ENCODE data around the gene NSMF.

Gene NSMF

GRCh38 chr9:137485343-137486140, 26.4 kb upstream of the NSMF start:
- no peak overlapping the region for H3K4me3 ChIP-seq (ENCODE audit: control insufficient read depth in 1 of 7, extremely low read depth in 1 of 7, insufficient read depth in 4 of 7, low read depth in 2 of 7, low read length in 6 of 7)
- no peak for DNase-seq
- 94% methylated on average over 23 of the region's 26 CpGs for WGBS (ENCODE audit: insufficient coverage)
- no peaks in the 10 kb centered on the region for H3K9me3 ChIP-seq (ENCODE audit: control extremely low read depth in 1 of 5, control insufficient read depth in 4 of 5, insufficient read depth in 2 of 5, low read depth in 1 of 5, low read length in 4 of 5)
- no peaks in the 10 kb centered on the region for H3K36me3 ChIP-seq (ENCODE audit: control insufficient read depth in 4 of 4, insufficient read depth in 4 of 4, low read length in 3 of 4)
- H3K27ac ChIP-seq (ENCODE audit: insufficient read depth in 1 of 2, low read depth in 1 of 2, low read length in 2 of 2, poor library complexity in 1 of 2, severe bottlenecking in 2 of 2): no peak overlapping the region
- peaks cover 0 to 21% (median 12%) of the 10 kb centered on the region in 4 experiments for H3K4me1 ChIP-seq (ENCODE audit: control extremely low read depth in 1 of 4, control insufficient read depth in 4 of 4, insufficient read depth in 4 of 4, low read length in 3 of 4)
- ChIA-PET CTCF (no interaction called here), POLR2A (no interaction called here)
- no peaks in the 10 kb centered on the region for H3K27me3 ChIP-seq (replicated peaks in 2 of 5; ENCODE audit: control insufficient read depth in 4 of 5, insufficient read depth in 5 of 5, low read length in 4 of 5)

- ChIA-PET CTCF (no interaction called here), POLR2A (no interaction called here)
- no peaks in the 10 kb centered on the region for H3K9me3 ChIP-seq (ENCODE audit: control extremely low read depth in 1 of 5, control insufficient read depth in 4 of 5, insufficient read depth in 2 of 5, low read depth in 1 of 5, low read length in 4 of 5)
- H3K4me1 ChIP-seq (ENCODE audit: control extremely low read depth in 1 of 4, control insufficient read depth in 4 of 4, insufficient read depth in 4 of 4, low read length in 3 of 4): peaks cover 0 to 29% (median 12%) of the 10 kb centered on the region in 4 experiments
- H3K36me3 ChIP-seq (ENCODE audit: control insufficient read depth in 4 of 4, insufficient read depth in 4 of 4, low read length in 3 of 4): peaks cover 0 to 2% (median 0%) of the 10 kb centered on the region in 4 experiments
- no peak for DNase-seq
- no peaks in the 10 kb centered on the region for H3K27me3 ChIP-seq (replicated peaks in 2 of 5; ENCODE audit: control insufficient read depth in 4 of 5, insufficient read depth in 5 of 5, low read length in 4 of 5)
- H3K27ac ChIP-seq (ENCODE audit: insufficient read depth in 1 of 2, low read depth in 1 of 2, low read length in 2 of 2, poor library complexity in 1 of 2, severe bottlenecking in 2 of 2): no peak overlapping the region
- H3K4me3 ChIP-seq (ENCODE audit: control insufficient read depth in 1 of 7, extremely low read depth in 1 of 7, insufficient read depth in 4 of 7, low read depth in 2 of 7, low read length in 6 of 7): peak overlapping the region in 1 of 7 experiments; percentile 4
- WGBS (ENCODE audit: insufficient coverage): 93% methylated on average over 24 of the region's 27 CpGs
Observed at GRCh38 chr9:137484551-137485315, 25.6 kb upstream of the NSMF start.

- no peak overlapping the region for H3K27ac ChIP-seq (ENCODE audit: insufficient read depth in 1 of 2, low read depth in 1 of 2, low read length in 2 of 2, poor library complexity in 1 of 2, severe bottlenecking in 2 of 2)
- H3K36me3 ChIP-seq (ENCODE audit: control insufficient read depth in 4 of 4, insufficient read depth in 4 of 4, low read length in 3 of 4): peaks cover 0 to 2% (median 0%) of the 10 kb centered on the region in 4 experiments
- peak in 2 of 3 donors; percentile 57 to 60 for DNase-seq
- WGBS (ENCODE audit: insufficient coverage): 51% methylated on average over 9 of the region's 26 CpGs
- peaks cover 0 to 34% (median 10%) of the 10 kb centered on the region in 4 experiments for H3K4me1 ChIP-seq (ENCODE audit: control extremely low read depth in 1 of 4, control insufficient read depth in 4 of 4, insufficient read depth in 4 of 4, low read length in 3 of 4)
- H3K9me3 ChIP-seq (ENCODE audit: control extremely low read depth in 1 of 5, control insufficient read depth in 4 of 5, insufficient read depth in 2 of 5, low read depth in 1 of 5, low read length in 4 of 5): no peaks in the 10 kb centered on the region
- POLR2A ChIA-PET: no interaction called here
- CTCF ChIA-PET: interaction anchor here (0.8 to 1.1 kb wide), 3 partner anchors 27 to 156 kb away, joined by 3 read pairs; no protein-coding TSS in a partner anchor
- peak overlapping the region in 2 of 7 experiments; percentile 2 to 25 for H3K4me3 ChIP-seq (ENCODE audit: control insufficient read depth in 1 of 7, extremely low read depth in 1 of 7, insufficient read depth in 4 of 7, low read depth in 2 of 7, low read length in 6 of 7)
- peaks cover 0 to 3% (median 0%) of the 10 kb centered on the region in 5 experiments for H3K27me3 ChIP-seq (replicated peaks in 2 of 5; ENCODE audit: control insufficient read depth in 4 of 5, insufficient read depth in 5 of 5, low read length in 4 of 5)
Observed at GRCh38 chr9:137482094-137482781, 23.1 kb upstream of the NSMF start.

- H3K27ac ChIP-seq (ENCODE audit: insufficient read depth in 1 of 2, low read depth in 1 of 2, low read length in 2 of 2, poor library complexity in 1 of 2, severe bottlenecking in 2 of 2): no peak overlapping the region
- H3K27me3 ChIP-seq (replicated peaks in 2 of 5; ENCODE audit: control insufficient read depth in 4 of 5, insufficient read depth in 5 of 5, low read length in 4 of 5): peaks cover 0 to 3% (median 0%) of the 10 kb centered on the region in 5 experiments
- no peak for DNase-seq
- H3K36me3 ChIP-seq (ENCODE audit: control insufficient read depth in 4 of 4, insufficient read depth in 4 of 4, low read length in 3 of 4): peaks cover 0 to 2% (median 0%) of the 10 kb centered on the region in 4 experiments
- H3K9me3 ChIP-seq (ENCODE audit: control extremely low read depth in 1 of 5, control insufficient read depth in 4 of 5, insufficient read depth in 2 of 5, low read depth in 1 of 5, low read length in 4 of 5): peaks cover 0 to 8% (median 6%) of the 10 kb centered on the region in 5 experiments
- WGBS (ENCODE audit: insufficient coverage): 98% methylated on average over 35 of the region's 38 CpGs
- H3K4me1 ChIP-seq (ENCODE audit: control extremely low read depth in 1 of 4, control insufficient read depth in 4 of 4, insufficient read depth in 4 of 4, low read length in 3 of 4): peaks cover 0 to 34% (median 10%) of the 10 kb centered on the region in 4 experiments
- ChIA-PET CTCF (interaction anchor here (0.9 to 1.1 kb wide), 2 partner anchors 54 to 155 kb away, joined by 3 read pairs; no protein-coding TSS in a partner anchor), POLR2A (no interaction called here)
- no peak overlapping the region for H3K4me3 ChIP-seq (ENCODE audit: control insufficient read depth in 1 of 7, extremely low read depth in 1 of 7, insufficient read depth in 4 of 7, low read depth in 2 of 7, low read length in 6 of 7)
Observed at GRCh38 chr9:137480686-137481683, 21.9 kb upstream of the NSMF start.

GRCh38 chr9:137479892-137480685, 21.0 kb upstream of the NSMF start:
- WGBS (ENCODE audit: insufficient coverage): 94% methylated on average over 29 of the region's 32 CpGs
- Histone ChIP-seq H3K36me3 (ENCODE audit: control insufficient read depth in 4 of 4, insufficient read depth in 4 of 4, low read length in 3 of 4) (peaks cover 0 to 2% (median 0%) of the 10 kb centered on the region in 4 experiments), H3K27ac (ENCODE audit: insufficient read depth in 1 of 2, low read depth in 1 of 2, low read length in 2 of 2, poor library complexity in 1 of 2, severe bottlenecking in 2 of 2) (no peak overlapping the region), H3K27me3 (replicated peaks in 2 of 5; ENCODE audit: control insufficient read depth in 4 of 5, insufficient read depth in 5 of 5, low read length in 4 of 5) (peaks cover 0 to 3% (median 0%) of the 10 kb centered on the region in 5 experiments), H3K4me3 (ENCODE audit: control insufficient read depth in 1 of 7, extremely low read depth in 1 of 7, insufficient read depth in 4 of 7, low read depth in 2 of 7, low read length in 6 of 7) (no peak overlapping the region), H3K9me3 (ENCODE audit: control extremely low read depth in 1 of 5, control insufficient read depth in 4 of 5, insufficient read depth in 2 of 5, low read depth in 1 of 5, low read length in 4 of 5) (peaks cover 0 to 13% (median 12%) of the 10 kb centered on the region in 5 experiments), H3K4me1 (ENCODE audit: control extremely low read depth in 1 of 4, control insufficient read depth in 4 of 4, insufficient read depth in 4 of 4, low read length in 3 of 4) (peaks cover 0 to 34% (median 10%) of the 10 kb centered on the region in 4 experiments)
- ChIA-PET POLR2A (no interaction called here), CTCF (interaction anchor here (1.1 kb wide), 1 partner anchor 17 kb away, joined by 3 read pairs; no protein-coding TSS in a partner anchor)
- DNase-seq: no peak

Data from common myeloid progenitor, CD34-positive (primary cell).